ENCODE measurements around the gene CAB39. TPM values are rescaled to one million over a fixed set of nuclear protein-coding genes. Genes with fewer than 3 reads are reported as not detected.

CAB39 gene
- total and polyA plus RNA-seq, 2 donors (not counting 3 experiments of a cell fraction or from before 2014, with no cell fraction given), result 25.7 to 53.7 TPM

DNA sequence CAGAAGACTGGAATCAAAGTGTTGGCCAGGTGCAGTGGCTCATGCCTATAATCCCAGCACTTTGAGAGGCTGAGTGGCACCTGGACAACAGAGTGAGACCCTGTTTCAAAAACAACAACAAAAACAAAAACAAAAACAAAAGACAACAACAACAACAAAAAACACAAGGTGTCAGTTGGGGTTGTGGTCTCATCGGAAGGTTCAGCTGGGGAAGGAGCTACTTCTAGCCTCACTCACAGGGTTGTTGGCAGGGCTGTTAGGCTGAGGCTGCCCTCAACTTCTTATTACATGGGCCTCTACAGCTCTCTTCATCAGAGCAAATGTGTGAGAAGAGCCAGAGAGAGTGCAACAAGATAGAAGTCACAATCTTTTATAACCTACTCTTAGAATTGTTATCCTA is 34.6 kb upstream of the CAB39 start:
- H3K79me2 ChIP-seq (ENCODE audit: control insufficient read depth, insufficient read depth, low read length), result no peaks in the 10 kb centered on the region
- H4K20me1 ChIP-seq (replicated peaks; ENCODE audit: control insufficient read depth, extremely low read depth, insufficient read depth, low read length), result no peaks in the 10 kb centered on the region
- dilution Hi-C loops (cut with MboI; ENCODE audit: extremely low pct_ligation_motif_present, low sequenced_read_pairs) (no loop called here), intact Hi-C loops (cut with micrococcal nuclease) (no loop called here)
- no peaks in the 10 kb centered on the region for H3K9me3 ChIP-seq (replicated peaks; ENCODE audit: control insufficient read depth, insufficient read depth, low read length)
- no peaks in the 10 kb centered on the region for H3K4me1 ChIP-seq (ENCODE audit: control insufficient read depth, extremely low read depth, insufficient read depth, low read length)
- no peaks in the 10 kb centered on the region for H3K9me1 ChIP-seq (replicated peaks; ENCODE audit: control insufficient read depth, extremely low read depth, insufficient read depth, low read length)
- no peaks in the 10 kb centered on the region for H3K36me3 ChIP-seq (ENCODE audit: control insufficient read depth in 2 of 2, extremely low read depth in 1 of 2, insufficient read depth in 2 of 2, low read length in 2 of 2)
- DNase-seq (ENCODE audit: low read depth, low spot score) (no peak), FAIRE-seq (no peak)
- H3K4me3 ChIP-seq (replicated peaks in 1 of 3; ENCODE audit: insufficient read depth in 1 of 3, low read depth in 1 of 3, low read length in 3 of 3), result no peak overlapping the region
- POLR2A ChIA-PET, result no interaction called here
- H3K27ac ChIP-seq (ENCODE audit: insufficient read depth, low read depth, low read length), result no peak overlapping the region
- no peak overlapping the region for H3K4me2 ChIP-seq (ENCODE audit: insufficient read depth, low read length)
- CTCF ChIA-PET, result no interaction called here
- TF ChIP-seq, protein P1, sequence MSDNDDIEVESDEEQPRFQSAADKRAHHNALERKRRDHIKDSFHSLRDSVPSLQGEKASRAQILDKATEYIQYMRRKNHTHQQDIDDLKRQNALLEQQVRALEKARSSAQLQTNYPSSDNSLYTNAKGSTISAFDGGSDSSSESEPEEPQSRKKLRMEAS (IDR thresholded peaks at IDR 0.05; ENCODE audit: insufficient read depth, insufficient read length), result no peak
- TF ChIP-seq POLR2AphosphoS5 (IDR thresholded peaks at IDR 0.05; ENCODE audit: insufficient read depth, low read depth, low read length), result no peak
- peaks cover 0 to 2% of the 10 kb centered on the region in 2 experiments for H3K27me3 ChIP-seq (ENCODE audit: control insufficient read depth in 2 of 2, insufficient read depth in 2 of 2, low read length in 2 of 2)
- no TSS peak for BruUV-seq (replicated peaks)
- no peak overlapping the region for H3K9ac ChIP-seq (replicated peaks; ENCODE audit: extremely low read depth, insufficient read depth, low read length)
- no peak overlapping the region for H2AFZ ChIP-seq (ENCODE audit: low read depth, low read length)

DNA sequence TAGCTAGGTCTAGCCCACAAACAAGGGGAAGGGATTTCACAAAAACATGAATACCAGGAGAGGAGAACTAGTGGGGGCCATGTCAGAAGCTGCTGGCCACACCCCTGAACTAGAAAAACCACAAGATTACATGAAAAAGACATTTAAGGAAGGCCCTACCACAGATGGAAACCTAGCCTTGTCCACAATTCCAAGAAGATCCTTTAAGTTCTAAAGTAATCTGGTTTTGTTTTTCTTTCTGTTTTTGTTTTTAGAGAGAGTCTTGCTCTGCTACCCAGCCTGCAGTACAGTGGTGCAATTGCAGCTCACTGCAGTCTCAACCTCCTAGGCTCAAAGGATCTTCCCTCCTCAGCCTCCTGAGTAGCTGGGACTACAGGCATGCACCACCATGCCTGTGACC is 34.2 kb upstream of the CAB39 start:
- FAIRE-seq, result no peak
- Histone ChIP-seq H2AFZ (ENCODE audit: low read depth, low read length) (no peak overlapping the region), H3K4me2 (ENCODE audit: insufficient read depth, low read length) (no peak overlapping the region), H3K9me3 (replicated peaks; ENCODE audit: control insufficient read depth, insufficient read depth, low read length) (no peaks in the 10 kb centered on the region), H3K4me3 (replicated peaks in 1 of 3; ENCODE audit: insufficient read depth in 1 of 3, low read depth in 1 of 3, low read length in 3 of 3) (no peak overlapping the region), H3K9ac (replicated peaks; ENCODE audit: extremely low read depth, insufficient read depth, low read length) (no peak overlapping the region), H3K27ac (ENCODE audit: insufficient read depth, low read depth, low read length) (no peak overlapping the region), H3K4me1 (ENCODE audit: control insufficient read depth, extremely low read depth, insufficient read depth, low read length) (no peaks in the 10 kb centered on the region), H3K79me2 (ENCODE audit: control insufficient read depth, insufficient read depth, low read length) (no peaks in the 10 kb centered on the region), H3K36me3 (ENCODE audit: control insufficient read depth in 2 of 2, extremely low read depth in 1 of 2, insufficient read depth in 2 of 2, low read length in 2 of 2) (no peaks in the 10 kb centered on the region), H4K20me1 (replicated peaks; ENCODE audit: control insufficient read depth, extremely low read depth, insufficient read depth, low read length) (no peaks in the 10 kb centered on the region), H3K9me1 (replicated peaks; ENCODE audit: control insufficient read depth, extremely low read depth, insufficient read depth, low read length) (no peaks in the 10 kb centered on the region), H3K27me3 (ENCODE audit: control insufficient read depth in 2 of 2, insufficient read depth in 2 of 2, low read length in 2 of 2) (peaks cover 0 to 2% of the 10 kb centered on the region in 2 experiments)
- BruUV-seq (replicated peaks), result no TSS peak
- dilution Hi-C loops (cut with MboI; ENCODE audit: extremely low pct_ligation_motif_present, low sequenced_read_pairs) (no loop called here), intact Hi-C loops (cut with micrococcal nuclease) (no loop called here)
- DNase-seq (ENCODE audit: low read depth, low spot score), result no peak
- POLR2A ChIA-PET, result no interaction called here
- TF ChIP-seq, protein P2, sequence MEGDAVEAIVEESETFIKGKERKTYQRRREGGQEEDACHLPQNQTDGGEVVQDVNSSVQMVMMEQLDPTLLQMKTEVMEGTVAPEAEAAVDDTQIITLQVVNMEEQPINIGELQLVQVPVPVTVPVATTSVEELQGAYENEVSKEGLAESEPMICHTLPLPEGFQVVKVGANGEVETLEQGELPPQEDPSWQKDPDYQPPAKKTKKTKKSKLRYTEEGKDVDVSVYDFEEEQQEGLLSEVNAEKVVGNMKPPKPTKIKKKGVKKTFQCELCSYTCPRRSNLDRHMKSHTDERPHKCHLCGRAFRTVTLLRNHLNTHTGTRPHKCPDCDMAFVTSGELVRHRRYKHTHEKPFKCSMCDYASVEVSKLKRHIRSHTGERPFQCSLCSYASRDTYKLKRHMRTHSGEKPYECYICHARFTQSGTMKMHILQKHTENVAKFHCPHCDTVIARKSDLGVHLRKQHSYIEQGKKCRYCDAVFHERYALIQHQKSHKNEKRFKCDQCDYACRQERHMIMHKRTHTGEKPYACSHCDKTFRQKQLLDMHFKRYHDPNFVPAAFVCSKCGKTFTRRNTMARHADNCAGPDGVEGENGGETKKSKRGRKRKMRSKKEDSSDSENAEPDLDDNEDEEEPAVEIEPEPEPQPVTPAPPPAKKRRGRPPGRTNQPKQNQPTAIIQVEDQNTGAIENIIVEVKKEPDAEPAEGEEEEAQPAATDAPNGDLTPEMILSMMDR (IDR thresholded peaks at IDR 0.05; ENCODE audit: extremely low read depth in 1 of 2, insufficient read depth in 1 of 2, low read depth in 1 of 2, low read length in 2 of 2), result no peak
- no peak for TF ChIP-seq GATA2 (IDR thresholded peaks at IDR 0.05; ENCODE audit: insufficient read depth, insufficient read length, low read depth, low read length)
- TF ChIP-seq, protein P1 (IDR thresholded peaks at IDR 0.05; ENCODE audit: insufficient read depth, insufficient read length), result no peak
- TF ChIP-seq FOS (IDR thresholded peaks at IDR 0.05; ENCODE audit: borderline replicate concordance, insufficient read depth, low read length), result no peak
- no peak for TF ChIP-seq EZH2 (IDR thresholded peaks at IDR 0.05; ENCODE audit: borderline replicate concordance, low read depth, low read length, severe bottlenecking)
- no peak for TF ChIP-seq JUN (IDR thresholded peaks at IDR 0.05; ENCODE audit: borderline replicate concordance, insufficient read depth, insufficient read length, low read depth)
- no peak for TF ChIP-seq POLR2AphosphoS5 (IDR thresholded peaks at IDR 0.05; ENCODE audit: insufficient read depth, low read depth, low read length)
- TF ChIP-seq MYC (IDR thresholded peaks at IDR 0.05; ENCODE audit: low read depth, low read length), result no peak
- TF ChIP-seq POLR2A (IDR thresholded peaks at IDR 0.05; ENCODE audit: low read depth, low read length), result no peak
- CTCF ChIA-PET, result no interaction called here

Measured in endothelial cell of umbilical vein (primary cell).